Activated CD8-positive, alpha-beta memory T cell treated with anti-CD3 and anti-CD28 coated beads, Interleukin-2, amount 50 U/mL, for 4 hours (primary cell): Measurements from ENCODE around the gene DDIT4.

Experiments
- DNase-seq: peaks from one replicate; pipeline ENCODE4 v3.0.0-alpha.2; 2020

Gene DDIT4

GRCh38 chr10:72318418-72319262 is 44.9 kb downstream of the DDIT4 start:
- no peak for DNase-seq

GRCh38 chr10:72319416-72320254 is 45.9 kb downstream of the DDIT4 start:
- DNase-seq, result peak; percentile 87

GRCh38 chr10:72320676-72321247 is 47.0 kb downstream of the DDIT4 start:
- peak; percentile 68 for DNase-seq

- DNase-seq, result no peak
Observed at GRCh38 chr10:72321248-72322029, 47.7 kb downstream of the DDIT4 start.

GRCh38 chr10:72322030-72322279 is 48.2 kb downstream of the DDIT4 start:
- DNase-seq, result no peak

- DNase-seq, result peak; percentile 67
Observed at GRCh38 chr10:72322280-72323058, 48.7 kb downstream of the DDIT4 start.

GRCh38 chr10:72323108-72323749 is 49.5 kb downstream of the DDIT4 start:
- DNase-seq, result no peak

GRCh38 chr10:72323771-72324191 is 50.1 kb downstream of the DDIT4 start:
- DNase-seq, result no peak
